ENCODE measurements around the gene PEMT. TPM values are rescaled to one million over a fixed set of nuclear protein-coding genes. Genes with fewer than 3 reads are reported as not detected.

PEMT gene
- total RNA-seq, 2 experiments from 2014 or later = 14.1 to 17.2 TPM

- POLR2A ChIA-PET = no interaction called here
- H3K27me3 Mint-ChIP-seq (ENCODE audit: low read depth) = no peaks in the 10 kb centered on the region
- ATAC-seq (no peak), DNase-seq (no peak)
- no peaks in the 10 kb centered on the region for H3K4me1 Mint-ChIP-seq (ENCODE audit: low read depth)
- no peak overlapping the region for H3K27ac Mint-ChIP-seq
- CTCF ChIA-PET = interaction anchor here (1.0 kb wide), 1 partner anchor 50 kb away, joined by 4 read pairs; no protein-coding TSS in a partner anchor
- no peaks in the 10 kb centered on the region for H3K36me3 Mint-ChIP-seq (ENCODE audit: low read depth)
- no peaks in the 10 kb centered on the region for H3K9me3 Mint-ChIP-seq (ENCODE audit: insufficient read depth)
- H3K4me3 Mint-ChIP-seq = no peak overlapping the region
Measured at GRCh38 chr17:17546399-17547185, 44.9 kb downstream of the PEMT start.

- no peak for DNase-seq
- Mint-ChIP-seq H3K9me3 (ENCODE audit: insufficient read depth) (no peaks in the 10 kb centered on the region), H3K4me1 (ENCODE audit: low read depth) (no peaks in the 10 kb centered on the region), H3K4me3 (no peak overlapping the region), H3K36me3 (ENCODE audit: low read depth) (no peaks in the 10 kb centered on the region), H3K27ac (no peak overlapping the region), H3K27me3 (ENCODE audit: low read depth) (no peaks in the 10 kb centered on the region)
- CTCF ChIA-PET = no interaction called here
- POLR2A ChIA-PET = no interaction called here
- ATAC-seq = no peak
Measured at GRCh38 chr17:17545984-17546383, 45.5 kb downstream of the PEMT start.

GRCh38 chr17:17545031-17545820, 46.3 kb downstream of the PEMT start:
- no peaks in the 10 kb centered on the region for H3K9me3 Mint-ChIP-seq (ENCODE audit: insufficient read depth)
- ChIA-PET POLR2A (no interaction called here), CTCF (no interaction called here)
- H3K27ac Mint-ChIP-seq = no peak overlapping the region
- no peaks in the 10 kb centered on the region for H3K27me3 Mint-ChIP-seq (ENCODE audit: low read depth)
- DNase-seq = no peak
- no peak overlapping the region for H3K4me3 Mint-ChIP-seq
- ATAC-seq = no peak
- no peaks in the 10 kb centered on the region for H3K36me3 Mint-ChIP-seq (ENCODE audit: low read depth)
- H3K4me1 Mint-ChIP-seq (ENCODE audit: low read depth) = no peaks in the 10 kb centered on the region

DNA sequence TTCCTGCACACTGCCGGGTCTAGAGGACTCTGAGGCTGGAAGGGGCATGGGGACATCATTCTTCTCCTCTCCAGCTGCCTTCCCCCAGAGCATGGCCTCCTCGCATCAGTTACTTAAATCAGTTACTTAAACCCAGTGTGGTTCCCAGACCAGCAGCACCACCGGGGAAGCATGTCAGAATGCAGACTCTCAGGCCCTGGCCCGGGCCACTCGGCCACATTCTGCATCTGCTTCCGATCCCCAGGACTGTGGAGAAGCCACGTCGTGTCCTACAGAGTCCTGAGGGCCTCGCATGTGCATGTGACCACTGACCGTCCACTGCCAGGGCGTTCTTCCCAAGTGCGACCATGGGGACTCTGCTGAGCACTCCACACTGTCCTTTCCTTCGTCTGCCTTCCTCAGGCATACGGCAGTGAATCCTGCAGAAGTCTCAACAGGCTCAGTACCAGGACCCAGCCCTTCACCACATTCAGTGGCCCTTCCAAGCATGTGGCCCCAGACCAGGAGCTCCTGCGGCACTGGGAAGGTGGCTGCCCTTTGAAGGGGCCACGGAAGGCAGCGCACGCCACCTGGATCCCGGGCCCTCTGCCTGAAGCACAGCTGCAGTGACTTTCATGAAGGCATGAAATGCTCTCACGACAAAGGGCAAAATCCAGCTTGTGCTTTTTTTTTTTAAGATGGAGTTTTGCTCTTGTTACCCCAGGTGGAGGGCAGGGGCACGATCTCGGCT, 48.4 kb downstream of the PEMT start:
- no peak for ATAC-seq
- ChIA-PET CTCF (interaction anchor here (2.2 kb wide), 1 partner anchor 25 kb away, joined by 5 read pairs; no protein-coding TSS in a partner anchor), POLR2A (no interaction called here)
- no peaks in the 10 kb centered on the region for H3K27me3 Mint-ChIP-seq (ENCODE audit: low read depth)
- no peak for DNase-seq
- H3K4me1 Mint-ChIP-seq (ENCODE audit: low read depth) = no peaks in the 10 kb centered on the region
- no peaks in the 10 kb centered on the region for H3K36me3 Mint-ChIP-seq (ENCODE audit: low read depth)
- no peak overlapping the region for H3K27ac Mint-ChIP-seq
- no peaks in the 10 kb centered on the region for H3K9me3 Mint-ChIP-seq (ENCODE audit: insufficient read depth)
- H3K4me3 Mint-ChIP-seq = no peak overlapping the region

GRCh38 chr17:17541640-17542001, 49.9 kb downstream of the PEMT start:
- POLR2A ChIA-PET = no interaction called here
- Mint-ChIP-seq H3K4me3 (no peak overlapping the region), H3K4me1 (ENCODE audit: low read depth) (no peaks in the 10 kb centered on the region), H3K36me3 (ENCODE audit: low read depth) (no peaks in the 10 kb centered on the region), H3K27ac (no peak overlapping the region), H3K27me3 (ENCODE audit: low read depth) (no peaks in the 10 kb centered on the region), H3K9me3 (ENCODE audit: insufficient read depth) (no peaks in the 10 kb centered on the region)
- DNase-seq = no peak
- CTCF ChIA-PET = no interaction called here
- ATAC-seq = no peak

GRCh38 chr17:17540935-17541639, 50.4 kb downstream of the PEMT start:
- POLR2A ChIA-PET = no interaction called here
- no peak for DNase-seq
- CTCF ChIA-PET = no interaction called here
- H3K4me1 Mint-ChIP-seq (ENCODE audit: low read depth) = no peaks in the 10 kb centered on the region
- ATAC-seq = no peak
- H3K27ac Mint-ChIP-seq = no peak overlapping the region
- no peaks in the 10 kb centered on the region for H3K27me3 Mint-ChIP-seq (ENCODE audit: low read depth)
- H3K36me3 Mint-ChIP-seq (ENCODE audit: low read depth) = no peaks in the 10 kb centered on the region
- H3K4me3 Mint-ChIP-seq = no peak overlapping the region
- no peaks in the 10 kb centered on the region for H3K9me3 Mint-ChIP-seq (ENCODE audit: insufficient read depth)

- H3K4me3 Mint-ChIP-seq = no peak overlapping the region
- H3K4me1 Mint-ChIP-seq (ENCODE audit: low read depth) = no peaks in the 10 kb centered on the region
- no peaks in the 10 kb centered on the region for H3K27me3 Mint-ChIP-seq (ENCODE audit: low read depth)
- ChIA-PET CTCF (no interaction called here), POLR2A (no interaction called here)
- H3K36me3 Mint-ChIP-seq (ENCODE audit: low read depth) = no peaks in the 10 kb centered on the region
- no peaks in the 10 kb centered on the region for H3K9me3 Mint-ChIP-seq (ENCODE audit: insufficient read depth)
- DNase-seq (no peak), ATAC-seq (peak; percentile 16)
- no peak overlapping the region for H3K27ac Mint-ChIP-seq
Measured at GRCh38 chr17:17540278-17540906, 51.1 kb downstream of the PEMT start.

DNA sequence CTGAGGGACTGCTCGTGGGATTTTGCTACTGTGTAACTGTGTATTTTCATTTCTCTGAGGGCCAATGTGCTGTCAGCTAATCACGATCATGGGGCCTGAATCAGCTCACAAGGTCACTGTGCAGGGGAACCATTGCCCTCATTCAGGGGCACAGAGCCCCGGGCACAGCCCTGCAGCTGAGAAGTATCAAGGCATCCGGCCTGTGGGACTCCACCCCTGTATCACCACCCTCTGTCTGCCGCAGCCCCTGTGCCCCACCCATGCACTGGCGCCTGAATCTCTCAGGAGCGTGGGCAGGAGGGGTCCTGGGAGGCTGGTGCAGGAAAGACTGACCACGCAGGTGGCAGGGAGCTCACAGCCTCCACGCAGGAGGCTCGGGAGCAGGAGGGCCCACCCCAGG, 51.9 kb downstream of the PEMT start:
- Mint-ChIP-seq H3K36me3 (ENCODE audit: low read depth) (no peaks in the 10 kb centered on the region), H3K27ac (no peak overlapping the region), H3K4me1 (ENCODE audit: low read depth) (no peaks in the 10 kb centered on the region), H3K9me3 (ENCODE audit: insufficient read depth) (no peaks in the 10 kb centered on the region), H3K4me3 (no peak overlapping the region), H3K27me3 (ENCODE audit: low read depth) (no peaks in the 10 kb centered on the region)
- ChIA-PET CTCF (no interaction called here), POLR2A (no interaction called here)
- ATAC-seq (no peak), DNase-seq (no peak)

- H3K9me3 Mint-ChIP-seq (ENCODE audit: insufficient read depth) = no peaks in the 10 kb centered on the region
- H3K27ac Mint-ChIP-seq = no peak overlapping the region
- H3K4me3 Mint-ChIP-seq = no peak overlapping the region
- no peaks in the 10 kb centered on the region for H3K4me1 Mint-ChIP-seq (ENCODE audit: low read depth)
- no peak for DNase-seq
- H3K27me3 Mint-ChIP-seq (ENCODE audit: low read depth) = no peaks in the 10 kb centered on the region
- no peak for ATAC-seq
- POLR2A ChIA-PET = no interaction called here
- CTCF ChIA-PET = interaction anchor here (1.1 to 1.3 kb wide), 2 partner anchors 30 to 183 kb away, joined by 3 to 5 read pairs; no protein-coding TSS in a partner anchor
- H3K36me3 Mint-ChIP-seq (ENCODE audit: low read depth) = no peaks in the 10 kb centered on the region
Measured at GRCh38 chr17:17538417-17539391, 52.8 kb downstream of the PEMT start.

DNA sequence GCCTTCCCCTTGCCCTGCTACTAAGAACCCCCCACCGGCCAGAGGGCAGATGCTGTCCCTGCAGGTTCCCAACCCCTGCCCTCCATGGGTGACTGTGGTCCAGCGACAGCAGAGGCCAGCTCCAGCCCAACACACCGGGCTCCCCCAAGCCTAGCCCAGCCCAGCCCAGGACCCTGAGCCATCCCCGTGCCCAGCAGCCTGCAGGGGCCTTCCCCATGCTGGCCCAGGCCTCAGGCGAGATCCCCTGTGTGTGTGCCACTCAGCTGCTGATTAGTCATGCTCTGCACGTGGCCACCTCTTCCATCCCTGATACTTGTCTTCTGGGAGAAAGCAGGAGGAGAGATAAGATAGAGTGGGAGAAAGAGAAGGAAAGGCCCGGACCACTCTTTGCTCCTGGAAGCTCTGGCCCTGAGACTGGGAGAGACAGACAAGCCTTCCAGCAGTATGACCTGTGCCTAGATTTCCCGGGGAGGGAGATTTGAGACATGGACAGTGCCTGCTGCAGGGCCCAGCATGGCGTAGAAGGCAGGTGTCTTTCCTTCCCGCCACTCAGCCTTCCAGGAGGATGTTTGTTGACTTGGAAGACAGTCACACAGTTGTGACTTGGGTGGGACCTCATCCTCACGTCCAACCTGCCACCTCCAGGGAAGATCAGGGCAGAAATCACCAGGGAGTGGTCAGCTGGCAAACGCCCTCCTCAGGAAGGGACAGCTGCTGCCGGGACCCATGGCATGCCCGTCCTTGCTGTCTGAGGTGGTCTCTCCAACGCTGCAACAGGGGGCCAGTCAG, 54.0 kb downstream of the PEMT start:
- ATAC-seq = no peak
- CTCF ChIA-PET = interaction anchor here (1.1 kb wide), 1 partner anchor 182 kb away, joined by 3 read pairs; no protein-coding TSS in a partner anchor
- Mint-ChIP-seq H3K27ac (no peak overlapping the region), H3K36me3 (ENCODE audit: low read depth) (no peaks in the 10 kb centered on the region), H3K27me3 (ENCODE audit: low read depth) (no peaks in the 10 kb centered on the region), H3K4me3 (no peak overlapping the region), H3K9me3 (ENCODE audit: insufficient read depth) (no peaks in the 10 kb centered on the region), H3K4me1 (ENCODE audit: low read depth) (no peaks in the 10 kb centered on the region)
- DNase-seq = no peak
- POLR2A ChIA-PET = no interaction called here
